HG03378 (cell line): ENCODE data around the gene LHPP.
A peak's percentile ranks its signal among the peaks of the same experiment; 100 is the strongest.
"Not testable (repeated sequence)": the region's sequence is repeated elsewhere in the genome, so short reads cannot be mapped to it uniquely, and the experiment has no call there.

Experiments
- ATAC-seq: cut with Tn5 transposase; IDR thresholded peaks from one replicate; pipeline ENCODE4 v1.9.1; 2021; ENCODE audit warnings: mild to moderate bottlenecking, moderate library complexity; ENCODE audit not compliant: unreplicated experiment

The LHPP gene

GRCh38 chr10:124461642-124462347 is at the start of gene LHPP:
Gene LHPP (plus strand): TSS chr10:124461823. CDS start chr10:124461863, 40 bp downstream.
- peak; percentile 71 for ATAC-seq

- no peak for ATAC-seq
Observed at GRCh38 chr10:124414076-124414475, 47.5 kb upstream of the LHPP start.

GRCh38 chr10:124415210-124415609 is 46.4 kb upstream of the LHPP start:
- ATAC-seq: no peak

GRCh38 chr10:124416733-124417132 is 44.9 kb upstream of the LHPP start:
- ATAC-seq: no peak

- ATAC-seq: no peak
Observed at GRCh38 chr10:124417895-124418725, 43.5 kb upstream of the LHPP start.

- peak; percentile 95 for ATAC-seq
Observed at GRCh38 chr10:124418726-124419501, 42.7 kb upstream of the LHPP start, which contains the start of gene OAT. Gene OAT (minus strand): TSS chr10:124418923. CDS start chr10:124412171, 6,752 bp downstream.

GRCh38 chr10:124419635-124420034 is 42.0 kb upstream of the LHPP start:
- ATAC-seq: no peak

- ATAC-seq: no peak
Observed at GRCh38 chr10:124420254-124420653, 41.4 kb upstream of the LHPP start.

- no peak for ATAC-seq
Observed at GRCh38 chr10:124422742-124423141, 38.9 kb upstream of the LHPP start.

GRCh38 chr10:124423813-124424212 is 37.8 kb upstream of the LHPP start:
- ATAC-seq: no peak

GRCh38 chr10:124425227-124425962 is 36.2 kb upstream of the LHPP start:
- ATAC-seq: no peak

- no peak for ATAC-seq
Observed at GRCh38 chr10:124428207-124428777, 33.3 kb upstream of the LHPP start.

- ATAC-seq: no peak
Observed at GRCh38 chr10:124429576-124429975, 32.0 kb upstream of the LHPP start.

- no peak for ATAC-seq
Observed at GRCh38 chr10:124430077-124430476, 31.5 kb upstream of the LHPP start.

- no peak for ATAC-seq
Observed at GRCh38 chr10:124433461-124433860, 28.2 kb upstream of the LHPP start.

- ATAC-seq: not testable (repeated sequence)
Observed at GRCh38 chr10:124435683-124436082, 25.9 kb upstream of the LHPP start.

- ATAC-seq: peak; percentile 78
Observed at GRCh38 chr10:124436191-124436638, 25.4 kb upstream of the LHPP start.

- not testable (repeated sequence) for ATAC-seq
Observed at GRCh38 chr10:124441694-124442093, 19.9 kb upstream of the LHPP start.

GRCh38 chr10:124446830-124447750 is 14.5 kb upstream of the LHPP start:
- no peak for ATAC-seq
